Mucosa of descending colon (tissue), 3 donors: ENCODE results near the gene DCP1A. TPM values are rescaled to one million over a fixed set of nuclear protein-coding genes. Genes with fewer than 3 reads are reported as not detected.

Experiments used
- ATAC-seq: fragments of 200-7000 bp; cut with Tn5 transposase; one replicate; pipeline ENCODE4 v1.9.1; 2020; ENCODE audit warnings: mild to moderate bottlenecking, moderate library complexity
- DNase-seq, 3 donors: peaks; one replicate each; pipeline ENCODE4 v3.0.0-alpha.2; 2020
- H3K36me3 ChIP-seq: fragments of 200-600 bp; one replicate; pipeline ENCODE4 v1.8.0; 2021; ENCODE audit warnings: low read depth, mild to moderate bottlenecking
- H3K4me1 ChIP-seq: fragments of 200-600 bp; one replicate; pipeline ENCODE4 v1.8.0; 2021; ENCODE audit warnings: low read depth, mild to moderate bottlenecking
- H3K4me3 ChIP-seq: fragments of 200-600 bp; one replicate; pipeline ENCODE4 v1.8.0; 2021; ENCODE audit warnings: mild to moderate bottlenecking
- H3K9me3 ChIP-seq: fragments of 200-600 bp; one replicate; pipeline ENCODE4 v1.8.0; 2021; ENCODE audit warnings: mild to moderate bottlenecking
- CTCF ChIP-seq: fragments of 200-600 bp; IDR thresholded peaks from one replicate; pipeline ENCODE4 v1.8.0; 2022; ENCODE audit warnings: antibody characterized with exemption, mild to moderate bottlenecking
- intact Hi-C, 2 donors: fragments of 100-400 bp; cut with DNase I in 1 of 2; cut with micrococcal nuclease in 1 of 2; formaldehyde crosslinking; loops; one replicate each; pipeline versions ENCODE4 v1.11.0 to v1.11.1; 2022; cut with DNase I, micrococcal nuclease
- total RNA-seq, 3 donors: library from RNA; stranded (reverse); fragmentation: NEBNext Ultra II Directional in 2 of 3; extraction: Animal tissue kit (Norgen Biotek cat#: 25700) in 2 of 3; gene quantifications; one replicate each; pipeline versions ENCODE4 v1.2.1 to v1.2.4, GENCODE V29; 2021 to 2023
- donor health status: DM: no; HTN: no; CAD: no; lungs with moderate emphysema.
- donor health status: DM: no; HTN: no; CAD: no.
- donor health status: DM: no; HTN: yes; CAD: no.

The DCP1A gene
- total RNA-seq, 3 donors from 2014 or later: 20.7 to 28.2 (median 21.3) TPM

GRCh38 chr3:53236112-53236841 is 111.1 kb downstream of the DCP1A start:
- no peak for TF ChIP-seq CTCF
- peak; percentile 70 for ATAC-seq
- DNase-seq: peak; percentile 65 to 74 (median 65)
- Histone ChIP-seq H3K4me1 (peaks cover 24% of the 10 kb centered on the region), H3K9me3 (no peaks in the 10 kb centered on the region), H3K4me3 (no peak overlapping the region), H3K36me3 (no peaks in the 10 kb centered on the region)
- intact Hi-C loops: no loop called here

GRCh38 chr3:53235545-53235944 is 111.8 kb downstream of the DCP1A start:
- H3K36me3 ChIP-seq: no peaks in the 10 kb centered on the region
- H3K4me1 ChIP-seq: peaks cover 24% of the 10 kb centered on the region
- TF ChIP-seq CTCF: no peak

GRCh38 chr3:53234841-53235232 is 112.5 kb downstream of the DCP1A start:
- Histone ChIP-seq H3K4me3 (no peak overlapping the region), H3K9me3 (no peaks in the 10 kb centered on the region), H3K4me1 (peaks cover 24% of the 10 kb centered on the region), H3K36me3 (no peaks in the 10 kb centered on the region)
- DNase-seq (peak in 1 of 3 donors; percentile 43), ATAC-seq (no peak)
- no peak for TF ChIP-seq CTCF
- intact Hi-C loops: no loop called here

More at GRCh38 chr3:53235545-53235944, 111.8 kb downstream of the DCP1A start:
- Histone ChIP-seq H3K9me3 (no peaks in the 10 kb centered on the region), H3K4me3 (no peak overlapping the region)
- DNase-seq: no peak
- intact Hi-C loops: no loop called here
- no peak for ATAC-seq

- H3K36me3 ChIP-seq: peaks cover 2% of the 10 kb centered on the region
- DNase-seq: no peak
- no peak for ATAC-seq
- no peak overlapping the region for H3K4me3 ChIP-seq
- peaks cover 24% of the 10 kb centered on the region for H3K4me1 ChIP-seq
- H3K9me3 ChIP-seq: no peaks in the 10 kb centered on the region
- TF ChIP-seq CTCF: no peak
- intact Hi-C loops: no loop called here
Measured at GRCh38 chr3:53234130-53234840, 113.1 kb downstream of the DCP1A start.

Other genes with a start within 250 kb of the DCP1A start
- gene RFT1, start 217.1 kb downstream of the DCP1A start, total RNA-seq: 10 to 100 TPM; 14.7 to 18.7 (median 15.2) TPM
- 10 to 100 TPM; 46.8 to 87.9 (median 83.4) TPM for gene PRKCD, start 186.3 kb downstream of the DCP1A start, total RNA-seq
- gene TKT, start 91.5 kb downstream of the DCP1A start, total RNA-seq: 100 to 1,000 TPM; 180 to 260 (median 226) TPM
- gene CACNA1D, start 147.1 kb upstream of the DCP1A start, total RNA-seq: 10 to 100 TPM; 13.8 to 38.1 (median 22.2) TPM